WI38 (cell line): ENCODE data around the gene MMP28.

Experiments used
- H3K4me3 ChIP-seq: 2 replicates; pipeline ENCODE4 v1.5.1; 2011; ENCODE audit warnings: low read depth, mild to moderate bottlenecking, control low read depth, low read length
- TF ChIP-seq, protein P1 (sequence below): IDR thresholded peaks from 2 replicates; pipeline ENCODE4 v1.5.1; 2012; ENCODE audit warnings: low read depth, mild to moderate bottlenecking, control low read depth, low read length

The MMP28 gene

DNA sequence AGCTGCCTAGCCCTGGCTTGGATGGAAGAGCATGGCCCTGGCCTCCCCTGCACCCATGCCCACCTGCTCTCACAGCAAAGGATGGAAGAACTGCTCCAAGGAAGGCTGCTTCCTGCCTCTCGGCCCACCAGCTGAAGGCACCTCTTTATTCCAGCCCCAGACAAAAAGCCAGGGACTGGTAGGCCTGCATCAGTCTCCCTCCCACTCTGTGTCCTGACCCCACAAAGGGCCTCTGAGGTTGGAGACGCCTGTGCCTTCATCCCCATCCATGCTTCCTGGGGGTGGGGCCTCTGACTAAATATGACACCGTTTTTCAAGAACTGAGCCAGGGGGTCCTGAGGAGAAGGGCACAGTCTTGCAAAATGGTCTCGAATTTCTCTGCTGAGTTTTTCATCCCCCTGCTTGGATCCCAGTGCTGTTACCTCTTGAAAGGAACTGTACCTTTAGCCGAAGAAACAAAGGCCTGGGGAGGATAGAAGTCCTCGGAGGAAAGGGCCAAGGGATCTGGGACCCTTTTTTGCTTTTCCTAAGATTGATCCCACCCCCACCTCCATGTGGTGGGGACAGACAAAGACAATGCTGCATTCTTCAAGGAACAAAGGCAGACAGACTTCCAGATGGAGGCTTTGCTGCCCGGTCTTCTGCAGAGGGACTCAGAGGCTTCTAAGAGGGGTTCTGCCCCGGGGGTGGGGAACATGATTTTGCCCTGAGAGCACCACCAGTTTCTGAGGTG lies 29.5 kb downstream of the MMP28 start:
- no peak overlapping the region for H3K4me3 ChIP-seq
- TF ChIP-seq, protein P1, sequence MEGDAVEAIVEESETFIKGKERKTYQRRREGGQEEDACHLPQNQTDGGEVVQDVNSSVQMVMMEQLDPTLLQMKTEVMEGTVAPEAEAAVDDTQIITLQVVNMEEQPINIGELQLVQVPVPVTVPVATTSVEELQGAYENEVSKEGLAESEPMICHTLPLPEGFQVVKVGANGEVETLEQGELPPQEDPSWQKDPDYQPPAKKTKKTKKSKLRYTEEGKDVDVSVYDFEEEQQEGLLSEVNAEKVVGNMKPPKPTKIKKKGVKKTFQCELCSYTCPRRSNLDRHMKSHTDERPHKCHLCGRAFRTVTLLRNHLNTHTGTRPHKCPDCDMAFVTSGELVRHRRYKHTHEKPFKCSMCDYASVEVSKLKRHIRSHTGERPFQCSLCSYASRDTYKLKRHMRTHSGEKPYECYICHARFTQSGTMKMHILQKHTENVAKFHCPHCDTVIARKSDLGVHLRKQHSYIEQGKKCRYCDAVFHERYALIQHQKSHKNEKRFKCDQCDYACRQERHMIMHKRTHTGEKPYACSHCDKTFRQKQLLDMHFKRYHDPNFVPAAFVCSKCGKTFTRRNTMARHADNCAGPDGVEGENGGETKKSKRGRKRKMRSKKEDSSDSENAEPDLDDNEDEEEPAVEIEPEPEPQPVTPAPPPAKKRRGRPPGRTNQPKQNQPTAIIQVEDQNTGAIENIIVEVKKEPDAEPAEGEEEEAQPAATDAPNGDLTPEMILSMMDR, result no peak

DNA sequence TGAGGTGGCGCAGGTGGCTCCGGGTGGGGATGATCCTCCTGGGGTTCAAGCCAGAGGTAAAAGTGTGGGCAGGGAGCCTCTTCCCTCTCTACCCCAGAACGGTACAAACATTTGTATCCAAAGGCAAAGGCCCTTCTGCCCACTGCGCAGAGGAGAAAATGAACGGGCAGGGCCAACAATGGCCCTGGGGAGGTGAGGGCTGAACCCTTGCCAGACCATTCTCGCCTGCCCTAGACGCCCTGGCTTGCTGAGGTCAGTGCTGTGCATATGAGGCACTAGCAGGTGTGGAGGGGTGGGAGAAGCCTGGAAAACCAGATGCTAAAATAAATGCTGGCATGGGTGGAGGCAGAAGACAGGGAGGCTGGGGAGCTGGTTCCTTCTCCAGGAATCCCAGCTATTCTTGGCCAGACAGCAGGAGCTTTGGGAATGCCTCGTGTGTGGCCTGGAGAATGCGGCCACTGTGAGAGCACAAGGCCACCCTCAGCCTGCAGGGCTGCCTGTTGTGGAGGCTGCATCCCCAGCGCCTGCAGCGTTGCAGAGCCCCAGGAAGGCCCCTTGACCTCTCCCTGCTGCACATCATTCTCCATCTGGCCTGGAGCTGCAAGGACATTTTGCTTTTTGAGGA lies 30.2 kb downstream of the MMP28 start:
- H3K4me3 ChIP-seq, result no peak overlapping the region
- TF ChIP-seq, protein P1, result no peak

DNA sequence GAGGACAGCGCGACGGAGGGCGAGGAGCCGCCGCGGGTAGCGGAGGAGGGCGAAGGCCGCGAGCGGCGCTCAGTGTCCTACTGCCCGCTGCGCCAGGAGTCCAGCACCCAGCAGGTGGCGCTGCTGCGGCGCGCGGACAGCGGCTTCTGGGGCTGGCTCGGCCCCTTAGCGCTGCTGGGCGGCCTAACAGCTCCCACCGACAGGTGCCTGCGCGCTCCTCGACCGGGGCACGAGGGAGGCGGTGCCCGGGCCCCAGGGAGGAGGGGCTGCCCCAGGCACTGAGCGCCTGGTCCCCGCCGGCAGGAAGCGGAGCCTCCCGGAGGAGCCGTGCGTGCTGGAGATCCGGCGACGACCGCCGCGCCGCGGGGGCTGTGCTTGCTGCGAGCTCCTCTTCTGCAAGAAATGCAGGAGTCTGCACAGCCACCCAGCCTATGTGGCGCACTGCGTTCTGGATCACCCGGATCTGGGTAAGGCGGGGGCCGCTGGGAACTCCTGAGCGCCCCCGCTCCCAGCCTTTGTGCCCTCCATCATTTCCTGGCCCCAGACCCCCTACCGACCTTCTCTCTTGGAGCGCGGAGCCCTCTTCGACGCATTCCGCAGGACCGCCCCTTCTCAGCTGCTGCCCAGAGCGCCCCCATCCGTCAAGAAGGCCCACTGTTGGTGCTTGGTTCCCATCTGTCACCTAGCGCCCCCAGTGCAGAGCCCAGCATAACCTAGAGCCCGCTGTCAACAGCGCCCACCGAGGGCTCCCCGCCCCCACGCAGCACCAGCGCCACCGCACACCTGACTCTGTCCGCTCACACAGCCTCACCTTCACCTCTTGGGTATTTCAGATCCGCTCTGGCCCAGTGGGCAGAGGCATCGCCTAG lies 31.1 kb downstream of the MMP28 start:
- H3K4me3 ChIP-seq, result peak overlapping the region; percentile 46
- TF ChIP-seq, protein P1, result peak; percentile 86

- TF ChIP-seq, protein P1, result no peak
- peak overlapping the region; percentile 46 for H3K4me3 ChIP-seq
These were observed 31.7 kb downstream of the MMP28 start for GRCh38 chr17:35763767-35764122.

- no peak overlapping the region for H3K4me3 ChIP-seq
These were observed 33.8 kb downstream of the MMP28 start for GRCh38 chr17:35761601-35762000.

GRCh38 chr17:35760587-35760986 lies 34.9 kb downstream of the MMP28 start, which contains the start of gene C17orf50:
TSS of gene C17orf50 (plus strand) at chr17:35760887. CDS start at chr17:35760942, 55 bp downstream.
- H3K4me3 ChIP-seq, result no peak within 1 kb of the TSS
- TF ChIP-seq, protein P1, result no peak

More at GRCh38 chr17:35761601-35762000, 33.8 kb downstream of the MMP28 start:
- TF ChIP-seq, protein P1, result no peak
